Endothelial cell of umbilical vein (primary cell): Measurements from ENCODE around the gene CD300C. TPM values are rescaled to one million over a fixed set of nuclear protein-coding genes. Genes with fewer than 3 reads are reported as not detected.

ENCODE experiments used
- BruUV-seq: library from RNA; stranded (reverse); fragments of 400-500 nt; replicated peaks from 2 replicates; lab custom pipeline; 2021; lab: Mats Ljungman, UMichigan
- CTCF ChIA-PET: fragments of 300-600, 350-600 bp; sonication (Branson Sonifier 250); formaldehyde crosslinking; loops from one replicate; lab custom pipeline; 2021; ENCODE audit warnings: antibody characterized with exemption, inconsistent platforms; lab: Charles Lee
- POLR2A ChIA-PET: fragments of 300-600, 350-600 bp; sonication (Branson Sonifier 250); formaldehyde crosslinking; loops from one replicate; lab custom pipeline; 2021; ENCODE audit warnings: antibody characterized with exemption, inconsistent platforms; lab: Charles Lee
- DNase-seq: peaks from one replicate; pipeline ENCODE4 v3.0.0-alpha.2; 2011; ENCODE audit warnings: low read depth, low spot score
- FAIRE-seq: peaks from 2 replicates; lab custom pipeline; 2011; peaks lifted over from hg19 to GRCh38; lab: Jason Lieb, UNC
- H2AFZ ChIP-seq: 2 replicates; pipeline ENCODE4 v1.6.0; 2012; ENCODE audit warnings: low read depth, low read length, control low read depth, inconsistent platforms
- H3K27ac ChIP-seq: 2 replicates; pipeline ENCODE4 v1.5.1; 2011; ENCODE audit warnings: low read depth, mild to moderate bottlenecking, control low read depth, low read length, moderate library complexity; ENCODE audit not compliant: insufficient read depth
- H3K27me3 ChIP-seq, 2 experiments: 2 replicates each; pipeline versions ENCODE4 v1.6.0 to v1.6.1; 2011; ENCODE audit warnings: low read length in 2 of 2, mixed read lengths in 1 of 2; ENCODE audit not compliant: control insufficient read depth in 2 of 2, insufficient read depth in 2 of 2
- H3K36me3 ChIP-seq, 2 experiments: 2 replicates in 1 of 2; 3 replicates in 1 of 2; pipeline ENCODE4 v1.5.1; 2011; ENCODE audit warnings: low read length in 2 of 2, mild to moderate bottlenecking in 1 of 2, moderate library complexity in 1 of 2; ENCODE audit not compliant: control insufficient read depth in 2 of 2, insufficient read depth in 2 of 2; ENCODE audit errors: extremely low read depth in 1 of 2
- H3K4me1 ChIP-seq: 3 replicates; pipeline ENCODE4 v1.5.1; 2011; ENCODE audit warnings: mild to moderate bottlenecking, low read length; ENCODE audit not compliant: control insufficient read depth, insufficient read depth; ENCODE audit errors: extremely low read depth
- H3K4me2 ChIP-seq: 2 replicates; pipeline ENCODE4 v1.6.1; 2011; ENCODE audit warnings: low read length, control low read depth, mixed read lengths; ENCODE audit not compliant: insufficient read depth
- H3K4me3 ChIP-seq, 3 experiments: fragments of 200-600 bp in 1 of 3; sonication (generic), shearing (Covaris generic) in 1 of 3; replicated peaks in 1 of 3; 2 replicates each; pipeline ENCODE4 v1.5.1; 2011 to 2016; ENCODE audit warnings: control low read depth in 3 of 3, low read length in 3 of 3, mild to moderate bottlenecking in 2 of 3, inconsistent platforms in 1 of 3, low read depth in 1 of 3, moderate library complexity in 1 of 3; ENCODE audit not compliant: insufficient read depth in 1 of 3
- H3K79me2 ChIP-seq: 2 replicates; pipeline ENCODE4 v1.6.0; 2012; ENCODE audit warnings: low read length, inconsistent platforms; ENCODE audit not compliant: control insufficient read depth, insufficient read depth
- H3K9ac ChIP-seq: replicated peaks from 2 replicates; pipeline ENCODE3; 2011; ENCODE audit warnings: low read length, control low read depth; ENCODE audit not compliant: insufficient read depth; ENCODE audit errors: extremely low read depth
- H3K9me1 ChIP-seq: replicated peaks from 3 replicates; pipeline ENCODE4 v1.6.0; 2011; ENCODE audit warnings: mild to moderate bottlenecking, low read length; ENCODE audit not compliant: control insufficient read depth, insufficient read depth; ENCODE audit errors: extremely low read depth
- H3K9me3 ChIP-seq: replicated peaks from 2 replicates; pipeline ENCODE4 v1.5.1; 2012; ENCODE audit warnings: low read length, inconsistent platforms; ENCODE audit not compliant: control insufficient read depth, insufficient read depth
- H4K20me1 ChIP-seq: replicated peaks from 2 replicates; pipeline ENCODE3; 2011; ENCODE audit warnings: mild to moderate bottlenecking, low read length; ENCODE audit not compliant: control insufficient read depth, insufficient read depth; ENCODE audit errors: extremely low read depth
- EZH2 ChIP-seq: IDR thresholded peaks from 2 replicates; pipeline ENCODE4 v1.6.1; 2012; ENCODE audit warnings: borderline replicate concordance, low read depth, mild to moderate bottlenecking, moderate library complexity, low read length, inconsistent platforms; ENCODE audit not compliant: severe bottlenecking
- FOS ChIP-seq: IDR thresholded peaks from 2 replicates; pipeline ENCODE4 v1.6.1; 2011; ENCODE audit warnings: mild to moderate bottlenecking, low read length, moderate library complexity, borderline replicate concordance; ENCODE audit not compliant: insufficient read depth
- GATA2 ChIP-seq: IDR thresholded peaks from 2 replicates; pipeline ENCODE4 v1.7.0; 2011; ENCODE audit warnings: low read depth, mild to moderate bottlenecking, moderate library complexity, mixed read lengths, low read length; ENCODE audit not compliant: insufficient read length, insufficient read depth
- JUN ChIP-seq: IDR thresholded peaks from 2 replicates; pipeline ENCODE4 v1.6.1; 2011; ENCODE audit warnings: borderline replicate concordance, low read depth; ENCODE audit not compliant: insufficient read length, insufficient read depth
- MAX ChIP-seq: IDR thresholded peaks from 2 replicates; pipeline ENCODE4 v1.6.1; 2011; ENCODE audit not compliant: insufficient read depth, insufficient read length
- MYC ChIP-seq: IDR thresholded peaks from one replicate; pipeline ENCODE4 v1.6.1; 2011; ENCODE audit warnings: mild to moderate bottlenecking, low read depth, low read length
- POLR2A ChIP-seq: IDR thresholded peaks from 2 replicates; pipeline ENCODE4 v1.6.1; 2012; ENCODE audit warnings: low read depth, mild to moderate bottlenecking, control low read depth, low read length
- POLR2AphosphoS5 ChIP-seq: IDR thresholded peaks from 2 replicates; pipeline ENCODE4 v1.6.1; 2012; ENCODE audit warnings: low read depth, mild to moderate bottlenecking, control low read depth, low read length, moderate library complexity; ENCODE audit not compliant: insufficient read depth
- dilution Hi-C: fragments of 300-500 bp; cut with MboI; formaldehyde crosslinking; loops from one replicate; pipeline ENCODE4 v1.15.0; 2019; ENCODE audit warnings: low sequenced_read_pairs; ENCODE audit not compliant: extremely low pct_ligation_motif_present
- intact Hi-C: fragments of 100-400 bp; cut with micrococcal nuclease; formaldehyde crosslinking; loops from one replicate; pipeline ENCODE4 v1.10.0; 2022
- polyA plus RNA-seq, 4 experiments: library from polyadenylated mRNA; depleted of rRNA in 3 of 4; stranded (reverse) in 3 of 4; unstranded in 1 of 4; fragments of >200 nt; gene quantifications; 2 replicates each; pipeline versions ENCODE4 v1.2.1 to v1.2.3, GENCODE V29; 2011 to 2012; ENCODE audit warnings: missing spikeins in 1 of 4
- total RNA-seq: library from RNA; stranded (reverse); gene quantifications from 2 replicates; pipeline ENCODE4 v1.2.3, GENCODE V29; 2021
- TF ChIP-seq, protein P1 (sequence below), 2 donors: IDR thresholded peaks; 1 replicate in 1 of 2; 2 replicates in 1 of 2; pipeline ENCODE4 v1.5.1; 2011; ENCODE audit warnings: low read length in 2 of 2, mild to moderate bottlenecking in 2 of 2, moderate library complexity in 2 of 2, control low read depth in 1 of 2, inconsistent platforms in 1 of 2, low read depth in 1 of 2; ENCODE audit not compliant: insufficient read depth in 1 of 2; ENCODE audit errors: extremely low read depth in 1 of 2

The CD300C gene
- total and polyA plus RNA-seq, 2 donors (not counting 3 experiments of a cell fraction or from before 2014, with no cell fraction given), result not detected

- Histone ChIP-seq H3K36me3 (no peaks in the 10 kb centered on the region), H3K4me2 (no peak overlapping the region), H3K9me1 (no peaks in the 10 kb centered on the region), H3K4me3 (no peak overlapping the region), H3K27ac (no peak overlapping the region), H3K4me1 (no peaks in the 10 kb centered on the region), H3K9ac (no peak overlapping the region), H3K9me3 (peaks cover 2% of the 10 kb centered on the region), H4K20me1 (no peaks in the 10 kb centered on the region), H3K79me2 (no peaks in the 10 kb centered on the region), H2AFZ (no peak overlapping the region), H3K27me3 (no peaks in the 10 kb centered on the region)
- dilution Hi-C loops, result no loop called here
- CTCF ChIA-PET, result no interaction called here
- TF ChIP-seq JUN, result no peak
- TF ChIP-seq FOS, result no peak
- no peak for TF ChIP-seq GATA2
- TF ChIP-seq MAX, result no peak
- no peak for TF ChIP-seq POLR2A
- no peak for TF ChIP-seq MYC
- no peak for TF ChIP-seq EZH2
- TF ChIP-seq POLR2AphosphoS5, result no peak
- TF ChIP-seq, protein P1, sequence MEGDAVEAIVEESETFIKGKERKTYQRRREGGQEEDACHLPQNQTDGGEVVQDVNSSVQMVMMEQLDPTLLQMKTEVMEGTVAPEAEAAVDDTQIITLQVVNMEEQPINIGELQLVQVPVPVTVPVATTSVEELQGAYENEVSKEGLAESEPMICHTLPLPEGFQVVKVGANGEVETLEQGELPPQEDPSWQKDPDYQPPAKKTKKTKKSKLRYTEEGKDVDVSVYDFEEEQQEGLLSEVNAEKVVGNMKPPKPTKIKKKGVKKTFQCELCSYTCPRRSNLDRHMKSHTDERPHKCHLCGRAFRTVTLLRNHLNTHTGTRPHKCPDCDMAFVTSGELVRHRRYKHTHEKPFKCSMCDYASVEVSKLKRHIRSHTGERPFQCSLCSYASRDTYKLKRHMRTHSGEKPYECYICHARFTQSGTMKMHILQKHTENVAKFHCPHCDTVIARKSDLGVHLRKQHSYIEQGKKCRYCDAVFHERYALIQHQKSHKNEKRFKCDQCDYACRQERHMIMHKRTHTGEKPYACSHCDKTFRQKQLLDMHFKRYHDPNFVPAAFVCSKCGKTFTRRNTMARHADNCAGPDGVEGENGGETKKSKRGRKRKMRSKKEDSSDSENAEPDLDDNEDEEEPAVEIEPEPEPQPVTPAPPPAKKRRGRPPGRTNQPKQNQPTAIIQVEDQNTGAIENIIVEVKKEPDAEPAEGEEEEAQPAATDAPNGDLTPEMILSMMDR (IDR thresholded peaks at IDR 0.05; ENCODE audit: extremely low read depth in 1 of 2, insufficient read depth in 1 of 2, low read depth in 1 of 2, low read length in 2 of 2), result no peak
- intact Hi-C loops, result no loop called here
- no TSS peak for BruUV-seq
- POLR2A ChIA-PET, result no interaction called here
- FAIRE-seq (no peak), DNase-seq (no peak)
Observed at GRCh38 chr17:74582633-74583032, 36.7 kb upstream of the CD300C start.
